Colonic mucosa (tissue), 4 donors: ENCODE measurements around the gene BCL11A. TPM values are rescaled to one million over a fixed set of nuclear protein-coding genes. Genes with fewer than 3 reads are reported as not detected.
A peak's percentile ranks its signal among the peaks of the same experiment; 100 is the strongest.
"Not testable (repeated sequence)": the region's sequence is repeated elsewhere in the genome, so short reads cannot be mapped to it uniquely, and the experiment has no call there.

Experiments
- DNase-seq: peaks from one replicate; pipeline ENCODE4 v3.0.0-alpha.2; 2020
- H3K27ac ChIP-seq: fragments of 200-600 bp; one replicate; pipeline ENCODE4 v1.8.0; 2021
- H3K27me3 ChIP-seq: fragments of 200-600 bp; one replicate; pipeline ENCODE4 v1.8.0; 2021
- H3K36me3 ChIP-seq: fragments of 200-600 bp; one replicate; pipeline ENCODE4 v1.8.0; 2021
- H3K4me1 ChIP-seq: fragments of 200-600 bp; one replicate; pipeline ENCODE4 v1.8.0; 2021; ENCODE audit warnings: mild to moderate bottlenecking
- H3K4me3 ChIP-seq: fragments of 200-600 bp; one replicate; pipeline ENCODE4 v1.8.0; 2021
- H3K9ac ChIP-seq, 2 donors: one replicate each; pipeline ENCODE4 v1.7.0; 2013; ENCODE audit warnings: control low read depth in 2 of 2, low read depth in 2 of 2, low read length in 2 of 2
- H3K9me3 ChIP-seq: fragments of 200-600 bp; one replicate; pipeline ENCODE4 v1.8.0; 2021
- intact Hi-C: fragments of 100-400 bp; cut with DNase I; formaldehyde crosslinking; loops from one replicate; pipeline ENCODE4 v1.14.1; 2022
- total RNA-seq, 2 donors: library from RNA; stranded (reverse); fragmentation: NEBNext Ultra II Directional in 1 of 2; extraction: Animal tissue kit (Norgen Biotek cat#: 25700) in 1 of 2; gene quantifications; one replicate each; pipeline ENCODE4 v1.2.1, GENCODE V29; 2021
- TF ChIP-seq, protein P1 (sequence below): fragments of 200-600 bp; IDR thresholded peaks from one replicate; pipeline ENCODE4 v1.8.0; 2022; ENCODE audit warnings: antibody characterized with exemption, mild to moderate bottlenecking
- donor health status: healthy.
- donor health status: DM: no; HTN: no; CAD: no.
- donor health status: DM: no; HTN: no; CAD: no.

Gene BCL11A
- total RNA-seq, 2 donors from 2014 or later: 22.9 to 27.1 TPM

DNA sequence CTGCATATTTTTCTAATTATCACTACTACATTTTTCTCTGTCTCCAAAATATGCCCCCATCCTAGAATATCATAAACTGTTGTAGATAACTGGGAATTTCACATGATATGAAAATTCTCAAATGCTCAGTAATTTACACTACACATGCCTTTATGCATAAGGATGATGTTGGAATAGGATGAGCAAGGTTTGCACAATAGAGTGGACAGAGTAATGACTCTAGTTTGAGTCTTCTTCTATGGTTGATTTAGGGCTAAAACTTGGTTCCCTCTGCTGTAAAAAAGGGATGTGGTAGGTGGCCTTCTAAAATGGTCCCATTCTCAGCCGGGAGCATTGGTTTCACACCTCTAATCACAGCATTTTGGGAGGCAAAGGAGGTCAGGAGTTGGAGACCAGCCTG is 129.9 kb downstream of the BCL11A start:
- TF ChIP-seq, protein P1, sequence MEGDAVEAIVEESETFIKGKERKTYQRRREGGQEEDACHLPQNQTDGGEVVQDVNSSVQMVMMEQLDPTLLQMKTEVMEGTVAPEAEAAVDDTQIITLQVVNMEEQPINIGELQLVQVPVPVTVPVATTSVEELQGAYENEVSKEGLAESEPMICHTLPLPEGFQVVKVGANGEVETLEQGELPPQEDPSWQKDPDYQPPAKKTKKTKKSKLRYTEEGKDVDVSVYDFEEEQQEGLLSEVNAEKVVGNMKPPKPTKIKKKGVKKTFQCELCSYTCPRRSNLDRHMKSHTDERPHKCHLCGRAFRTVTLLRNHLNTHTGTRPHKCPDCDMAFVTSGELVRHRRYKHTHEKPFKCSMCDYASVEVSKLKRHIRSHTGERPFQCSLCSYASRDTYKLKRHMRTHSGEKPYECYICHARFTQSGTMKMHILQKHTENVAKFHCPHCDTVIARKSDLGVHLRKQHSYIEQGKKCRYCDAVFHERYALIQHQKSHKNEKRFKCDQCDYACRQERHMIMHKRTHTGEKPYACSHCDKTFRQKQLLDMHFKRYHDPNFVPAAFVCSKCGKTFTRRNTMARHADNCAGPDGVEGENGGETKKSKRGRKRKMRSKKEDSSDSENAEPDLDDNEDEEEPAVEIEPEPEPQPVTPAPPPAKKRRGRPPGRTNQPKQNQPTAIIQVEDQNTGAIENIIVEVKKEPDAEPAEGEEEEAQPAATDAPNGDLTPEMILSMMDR: no peak
- Histone ChIP-seq H3K9me3 (no peaks in the 10 kb centered on the region), H3K27me3 (no peaks in the 10 kb centered on the region), H3K4me1 (no peaks in the 10 kb centered on the region), H3K9ac (no peak overlapping the region), H3K36me3 (no peaks in the 10 kb centered on the region), H3K27ac (no peak overlapping the region), H3K4me3 (no peak overlapping the region)
- intact Hi-C loops: no loop called here
- no peak for DNase-seq

DNA sequence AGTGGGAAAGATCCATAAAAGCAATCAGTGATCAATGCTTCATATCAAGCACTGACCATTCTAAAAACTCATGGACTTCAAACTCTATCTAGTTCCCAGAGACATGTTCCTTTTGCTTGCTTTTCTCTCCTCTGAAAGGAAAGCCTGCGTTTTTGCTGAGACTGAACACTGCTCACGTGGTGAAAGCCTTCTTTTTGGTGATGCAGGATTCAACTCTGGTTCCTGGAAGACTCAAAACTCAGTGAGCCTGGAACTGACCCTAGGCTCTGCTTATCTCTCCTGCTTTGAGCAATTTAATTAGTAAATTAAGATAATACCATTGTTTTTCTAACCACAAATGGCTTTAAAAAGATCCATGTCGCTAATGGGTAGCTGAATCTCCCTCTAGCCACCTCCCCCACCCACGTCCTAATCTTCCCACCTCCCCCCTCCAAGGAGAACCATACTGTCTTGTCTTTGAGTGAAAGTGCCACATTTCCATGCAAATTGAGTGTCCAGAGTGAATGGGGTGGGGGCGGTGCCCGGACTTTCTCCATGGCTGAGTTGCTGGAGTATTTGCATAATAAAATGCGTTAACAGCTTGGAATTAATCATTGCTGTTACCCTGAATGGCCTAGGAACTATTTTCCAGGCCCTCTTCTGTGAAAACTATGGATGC is 130.5 kb downstream of the BCL11A start:
- Histone ChIP-seq H3K9ac (no peak overlapping the region), H3K9me3 (no peaks in the 10 kb centered on the region), H3K27ac (no peak overlapping the region), H3K4me3 (no peak overlapping the region), H3K4me1 (no peaks in the 10 kb centered on the region), H3K36me3 (no peaks in the 10 kb centered on the region), H3K27me3 (no peaks in the 10 kb centered on the region)
- intact Hi-C loops: no loop called here
- DNase-seq: no peak
- TF ChIP-seq, protein P1: no peak

DNA sequence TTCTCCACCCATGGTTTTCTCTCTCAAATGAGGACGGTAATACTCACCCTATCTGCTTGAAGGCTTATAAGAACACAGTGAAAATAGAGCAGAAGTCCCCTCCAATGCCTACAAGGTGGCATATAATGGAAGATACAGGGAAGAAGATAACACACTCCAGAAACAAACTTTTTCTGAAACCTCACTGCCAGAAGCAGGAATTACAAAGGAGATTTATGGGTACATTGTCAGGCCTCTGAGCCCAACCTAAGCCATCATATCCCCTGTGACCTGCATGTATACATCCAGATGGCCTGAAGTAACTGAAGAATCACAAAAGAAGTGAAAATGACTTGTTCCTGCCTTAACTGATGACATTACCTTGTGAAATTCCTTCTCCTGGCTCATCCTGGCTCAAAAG is 136.2 kb downstream of the BCL11A start:
- H3K27ac ChIP-seq, H3K36me3 ChIP-seq, H3K9me3 ChIP-seq, DNase-seq, H3K4me3 ChIP-seq, H3K4me1 ChIP-seq, intact Hi-C loops, H3K27me3 ChIP-seq, H3K9ac ChIP-seq: not testable (repeated sequence)

DNA sequence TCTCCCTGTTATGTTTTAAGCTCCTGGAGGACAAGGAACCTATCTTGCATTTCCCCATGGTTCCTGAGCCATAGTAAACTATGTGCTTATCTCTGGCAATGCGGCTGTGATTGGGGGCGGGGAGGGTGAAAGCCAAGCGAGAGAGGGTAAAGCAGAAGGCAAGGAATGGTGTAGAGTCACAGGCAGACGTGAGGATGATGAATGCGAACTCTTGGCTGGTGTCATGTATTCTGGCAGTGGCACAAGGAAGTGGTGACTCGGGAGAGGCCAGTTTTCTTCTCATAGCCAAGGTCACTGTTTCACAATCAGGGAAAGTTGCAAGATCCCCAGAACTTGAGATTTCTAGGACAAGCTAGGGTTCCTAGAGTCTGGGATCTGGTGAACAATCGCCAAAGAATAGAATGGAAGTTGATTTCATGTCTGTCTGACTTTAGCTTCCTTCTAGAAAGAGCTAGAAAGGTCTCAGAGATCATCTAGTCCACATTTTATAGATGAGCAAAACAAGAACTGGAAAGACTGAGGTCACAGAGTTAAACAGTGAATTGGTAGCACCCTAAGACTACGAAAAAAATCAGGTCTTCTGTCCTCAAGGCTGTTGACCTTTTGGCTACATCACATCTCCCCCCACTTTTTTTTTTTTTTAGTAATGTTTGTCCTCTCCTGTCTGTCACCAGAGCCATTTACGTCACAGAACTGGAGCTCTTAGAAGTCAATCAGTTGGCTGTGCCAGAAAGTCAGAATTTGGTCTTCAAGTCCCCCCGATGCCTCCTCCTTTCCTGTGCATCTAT is 137.0 kb downstream of the BCL11A start:
- Histone ChIP-seq H3K4me3 (no peak overlapping the region), H3K36me3 (no peaks in the 10 kb centered on the region), H3K9ac (no peak overlapping the region), H3K9me3 (no peaks in the 10 kb centered on the region), H3K27me3 (no peaks in the 10 kb centered on the region), H3K27ac (no peak overlapping the region), H3K4me1 (no peaks in the 10 kb centered on the region)
- TF ChIP-seq, protein P1: no peak
- intact Hi-C loops: no loop called here
- DNase-seq: peak; percentile 70

DNA sequence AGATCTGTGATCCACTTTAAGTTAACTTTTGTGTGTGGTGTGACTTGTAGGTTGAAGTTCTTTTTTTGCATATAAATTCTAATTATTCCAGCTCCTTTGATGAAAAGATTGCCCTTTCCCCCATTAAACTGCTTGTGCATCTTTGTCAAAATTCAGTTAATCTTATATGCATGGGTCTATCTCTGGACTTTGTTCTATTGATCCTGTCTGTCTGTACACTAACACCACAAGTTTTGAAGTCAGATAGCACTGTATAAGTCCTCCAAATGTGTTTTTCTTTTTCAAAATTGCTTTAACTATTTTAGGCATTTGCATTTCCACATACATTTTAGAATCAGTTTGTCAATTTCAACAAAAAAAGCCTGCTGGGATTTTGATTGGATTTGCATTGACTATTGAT is 137.6 kb downstream of the BCL11A start:
- Histone ChIP-seq H3K9me3 (no peaks in the 10 kb centered on the region), H3K27ac (no peak overlapping the region), H3K4me3 (no peak overlapping the region), H3K9ac (no peak overlapping the region), H3K36me3 (no peaks in the 10 kb centered on the region), H3K27me3 (no peaks in the 10 kb centered on the region), H3K4me1 (no peaks in the 10 kb centered on the region)
- TF ChIP-seq, protein P1: no peak
- intact Hi-C loops: no loop called here
- DNase-seq: no peak
